ENCODE measurements around the gene COL6A1. TPM values are rescaled to one million over a fixed set of nuclear protein-coding genes. Genes with fewer than 3 reads are reported as not detected.

Gene COL6A1
- total and polyA plus RNA-seq, 2 of the 4 experiments (the other 2 are of a cell fraction) = 173 to 1,578 TPM

DNA sequence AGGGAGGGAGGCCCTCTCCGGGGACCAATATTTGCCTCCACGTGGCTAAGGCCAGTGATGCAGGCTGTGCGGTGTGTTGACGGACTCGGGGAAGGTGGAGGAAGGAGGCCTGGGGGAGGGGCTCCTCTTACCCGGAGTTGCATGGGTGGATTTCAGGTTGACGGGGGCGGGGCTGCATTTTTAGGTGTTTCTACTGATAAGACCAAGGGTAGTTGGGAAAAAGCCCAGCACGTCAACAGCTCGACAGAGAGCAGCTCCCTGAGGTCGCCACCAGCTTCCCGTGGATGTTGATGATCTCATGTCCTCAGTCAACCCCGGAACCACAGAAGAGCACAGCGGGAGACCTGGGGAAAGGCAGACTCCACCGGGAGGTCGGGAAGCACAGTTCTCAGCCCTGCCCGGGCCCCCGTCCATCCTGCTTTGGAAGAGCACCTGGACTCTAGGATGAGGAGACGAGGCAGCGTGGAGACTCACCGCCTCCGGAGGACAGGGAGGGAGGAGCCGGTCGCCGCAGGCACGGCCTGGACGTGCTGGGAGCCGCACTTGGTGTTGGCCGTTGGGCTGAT is 32.9 kb upstream of the COL6A1 start:
- H3K4me1 ChIP-seq (ENCODE audit: control insufficient read depth, insufficient read depth, low read length) = peaks cover 5% of the 10 kb centered on the region; the same call in 1 of the 2 replicates
- ChIA-PET POLR2A (ENCODE audit: unreplicated experiment) (interaction anchor here (0.6 kb wide), 1 partner anchor 150 kb away, joined by 7 read pairs; no protein-coding TSS in a partner anchor), CTCF (no interaction called here)
- H2AK9ac ChIP-seq (replicated peaks; ENCODE audit: low read depth, low read length, poor library complexity) = no peak overlapping the region
- no peaks in the 10 kb centered on the region for H3K9me3 ChIP-seq (ENCODE audit: control insufficient read depth, insufficient read depth, low read length)
- H2AK5ac ChIP-seq (ENCODE audit: low read depth, low read length) = no peak overlapping the region
- H3K9me1 ChIP-seq (ENCODE audit: insufficient read depth, low read length) = no peaks in the 10 kb centered on the region
- dilution Hi-C loops (cut with HindIII; ENCODE audit: low sequenced_read_pairs, unreplicated experiment) = no loop called here
- WGBS, 2 experiments (ENCODE audit: extremely low coverage in 2 of 2, insufficient read length in 1 of 2) = 83% methylated on average over 6 of the region's 29 CpGs; no CpG with 5 or more reads in 1 of the 2 experiments
- H4K8ac ChIP-seq (ENCODE audit: low read depth in 2 of 2, low read length in 2 of 2) = no peak overlapping the region
- no peak overlapping the region for H3K4ac ChIP-seq (ENCODE audit: low read depth, low read length)
- H4K5ac ChIP-seq (ENCODE audit: low read depth, low read length) = no peak overlapping the region
- ATAC-seq (ENCODE audit: low read depth) (no peak), DNase-seq (no peak)
- no peak overlapping the region for H3K4me2 ChIP-seq (ENCODE audit: low read depth, low read length)
- H2BK20ac ChIP-seq (ENCODE audit: low read depth, low read length) = no peak overlapping the region
- no peak overlapping the region for H2BK120ac ChIP-seq (ENCODE audit: low read depth, low read length)
- in situ Hi-C loops (cut with MboI; ENCODE audit: low sequenced_read_pairs) = no loop called here
- no TSS peak for BruUV-seq (replicated peaks)
- no peak overlapping the region for H2AFZ ChIP-seq (replicated peaks; ENCODE audit: low read length, poor library complexity)
- H2BK5ac ChIP-seq (ENCODE audit: low read depth, low read length, poor library complexity, severe bottlenecking) = no peak overlapping the region
- TF ChIP-seq RCOR1 (IDR thresholded peaks at IDR 0.05; ENCODE audit: insufficient replicate concordance, low read length) (no peak), CHD1 (IDR thresholded peaks at IDR 0.05; ENCODE audit: low read depth, low read length) (no peak), RFX5 (IDR thresholded peaks at IDR 0.05; ENCODE audit: low read depth, low read length) (no peak), MXI1 (IDR thresholded peaks at IDR 0.05; ENCODE audit: borderline replicate concordance, low read depth, low read length) (no peak), POLR2A (IDR thresholded peaks at IDR 0.05; ENCODE audit: low read depth, low read length) (no peak), SMC3 (IDR thresholded peaks at IDR 0.05; ENCODE audit: low read depth, low read length) (no peak), MAFK (IDR thresholded peaks at IDR 0.05; ENCODE audit: low read depth, low read length) (no peak)
- H3K18ac ChIP-seq (ENCODE audit: low read depth, low read length) = no peak overlapping the region
- no peak overlapping the region for H3K9ac ChIP-seq (ENCODE audit: low read depth, low read length)
- H3K4me3 ChIP-seq (ENCODE audit: insufficient read depth, low read depth, low read length) = no peak overlapping the region
- no peak overlapping the region for H3K27ac ChIP-seq (ENCODE audit: insufficient read depth, low read length)
- no peaks in the 10 kb centered on the region for H3K79me1 ChIP-seq (ENCODE audit: low read depth in 1 of 2, low read length in 2 of 2)
- peaks cover 2% of the 10 kb centered on the region; the same call in 1 of the 2 replicates for H3K27me3 ChIP-seq (ENCODE audit: control insufficient read depth, insufficient read depth, low read length)
- no peak overlapping the region for H2BK15ac ChIP-seq (ENCODE audit: low read depth, low read length)
- no peaks in the 10 kb centered on the region for H4K20me1 ChIP-seq (ENCODE audit: insufficient read depth, low read length)
- intact Hi-C loops (cut with micrococcal nuclease) = no loop called here
- no peaks in the 10 kb centered on the region for H3K36me3 ChIP-seq (ENCODE audit: control insufficient read depth, insufficient read depth, low read length)
- no peak overlapping the region for H3K23ac ChIP-seq (ENCODE audit: low read depth, low read length)
- H3K56ac ChIP-seq (ENCODE audit: extremely low read depth, insufficient read depth, low read length) = no peak overlapping the region
- no peak overlapping the region for H4K91ac ChIP-seq (ENCODE audit: insufficient read depth, low read depth, low read length)
- no peak overlapping the region for H3K14ac ChIP-seq (replicated peaks; ENCODE audit: low read depth, low read length)

Measured in IMR-90 (cell line).